Liver (tissue), 9 donors: ENCODE measurements around the gene SERINC1. TPM values are rescaled to one million over a fixed set of nuclear protein-coding genes. Genes with fewer than 3 reads are reported as not detected.

Experiments
- DNase-seq: peaks from one replicate; pipeline ENCODE4 v3.0.0-alpha.2; 2017; ENCODE audit warnings: low spot score
- H3K27ac ChIP-seq, 2 donors: one replicate each; pipeline ENCODE4 v1.7.0; 2013; ENCODE audit warnings: inconsistent platforms in 2 of 2, low read length in 2 of 2, control low read depth in 1 of 2, low read depth in 1 of 2, mild to moderate bottlenecking in 1 of 2
- H3K27me3 ChIP-seq, 4 donors: one replicate each; pipeline versions ENCODE4 v1.6.1 to v1.7.0; 2013; ENCODE audit warnings: low read length in 3 of 4, inconsistent platforms in 1 of 4, mild to moderate bottlenecking in 1 of 4, moderate library complexity in 1 of 4; ENCODE audit not compliant: control insufficient read depth in 4 of 4, insufficient read depth in 4 of 4
- H3K36me3 ChIP-seq, 4 donors: one replicate each; pipeline versions ENCODE4 v1.6.1 to v1.7.0; 2013; ENCODE audit warnings: low read length in 3 of 4, mild to moderate bottlenecking in 3 of 4, low read depth in 1 of 4, moderate library complexity in 1 of 4; ENCODE audit not compliant: control insufficient read depth in 4 of 4, insufficient read depth in 3 of 4
- H3K4me1 ChIP-seq, 4 donors: one replicate each; pipeline versions ENCODE4 v1.6.1 to v1.7.0; 2013; ENCODE audit warnings: low read length in 3 of 4, mild to moderate bottlenecking in 3 of 4, moderate library complexity in 1 of 4; ENCODE audit not compliant: control insufficient read depth in 4 of 4, insufficient read depth in 4 of 4
- H3K4me3 ChIP-seq, 3 donors: one replicate each; pipeline versions ENCODE4 v1.6.1 to v1.7.0; 2013; ENCODE audit warnings: low read length in 3 of 3, control low read depth in 1 of 3, low read depth in 1 of 3, mild to moderate bottlenecking in 1 of 3
- H3K9ac ChIP-seq, 2 donors: one replicate each; pipeline ENCODE4 v1.7.0; 2013; ENCODE audit warnings: low read length in 2 of 2, mild to moderate bottlenecking in 2 of 2, moderate library complexity in 2 of 2, control low read depth in 1 of 2, low read depth in 1 of 2
- H3K9me3 ChIP-seq, 4 donors: one replicate each; pipeline versions ENCODE4 v1.6.1 to v1.7.0; 2013; ENCODE audit warnings: low read length in 3 of 4; ENCODE audit not compliant: control insufficient read depth in 4 of 4
- ATF3 ChIP-seq: IDR thresholded peaks from 2 replicates; pipeline ENCODE4 v1.6.1; 2016; ENCODE audit warnings: antibody characterized with exemption
- CTCF ChIP-seq: fragments of 150-350 bp; IDR thresholded peaks from 2 replicates; pipeline ENCODE4 v1.5.1; 2017; ENCODE audit warnings: improper control_type of control experiment, low read depth, low read length; ENCODE audit not compliant: missing input control
- EGR1 ChIP-seq, 2 donors: IDR thresholded peaks; 2 replicates each; pipeline ENCODE4 v1.6.1; 2016 to 2018; ENCODE audit warnings: antibody characterized with exemption in 2 of 2, low read depth in 2 of 2
- FOXA1 ChIP-seq: IDR thresholded peaks from 2 replicates; pipeline ENCODE4 v1.6.1; 2016; ENCODE audit warnings: antibody characterized with exemption
- FOXA2 ChIP-seq: IDR thresholded peaks from 2 replicates; pipeline ENCODE4 v1.6.1; 2016; ENCODE audit warnings: antibody characterized with exemption
- GABPA ChIP-seq, 2 donors: IDR thresholded peaks in 1 of 2; conservative IDR thresholded peaks in 1 of 2; 2 replicates each; pipeline ENCODE4 v1.6.1; 2016; ENCODE audit warnings: antibody characterized with exemption in 2 of 2, mild to moderate bottlenecking in 1 of 2, moderate library complexity in 1 of 2
- HNF4A ChIP-seq, 2 donors: conservative IDR thresholded peaks; 2 replicates each; pipeline ENCODE4 v1.6.1; 2016; ENCODE audit warnings: antibody characterized with exemption in 2 of 2, mild to moderate bottlenecking in 2 of 2
- HNF4G ChIP-seq: IDR thresholded peaks from 2 replicates; pipeline ENCODE4 v1.6.1; 2016; ENCODE audit warnings: antibody characterized with exemption
- JUND ChIP-seq, 2 donors: IDR thresholded peaks; 2 replicates each; pipeline ENCODE4 v1.6.1; 2016; ENCODE audit warnings: antibody characterized with exemption in 2 of 2
- NR2F2 ChIP-seq: IDR thresholded peaks from 2 replicates; pipeline ENCODE4 v1.6.1; 2016; ENCODE audit warnings: antibody characterized with exemption
- RAD21 ChIP-seq, 2 donors: IDR thresholded peaks; 2 replicates each; pipeline ENCODE4 v1.6.1; 2016; ENCODE audit warnings: antibody characterized with exemption in 2 of 2, mild to moderate bottlenecking in 2 of 2
- REST ChIP-seq: IDR thresholded peaks from 2 replicates; pipeline ENCODE4 v1.6.1; 2016; ENCODE audit warnings: antibody characterized with exemption, mild to moderate bottlenecking
- RXRA ChIP-seq, 2 donors: IDR thresholded peaks; 2 replicates each; pipeline ENCODE4 v1.6.1; 2017 to 2018; ENCODE audit warnings: antibody characterized with exemption in 2 of 2, mild to moderate bottlenecking in 1 of 2
- SP1 ChIP-seq: IDR thresholded peaks from 2 replicates; pipeline ENCODE4 v1.6.1; 2018; ENCODE audit warnings: antibody characterized with exemption, mild to moderate bottlenecking
- TAF1 ChIP-seq: conservative IDR thresholded peaks from 2 replicates; pipeline ENCODE4 v1.6.1; 2016; ENCODE audit warnings: antibody characterized with exemption, mild to moderate bottlenecking
- YY1 ChIP-seq: IDR thresholded peaks from 2 replicates; pipeline ENCODE4 v1.6.1; 2016; ENCODE audit warnings: antibody characterized with exemption, mild to moderate bottlenecking
- WGBS: extraction: QIAGEN DNeasy Blood & Tissue Kit; methylation state at CpG from one replicate; pipeline ENCODE4 v1.1.7; 2013; 5-methylcytosine and 5-hydroxymethylcytosine counted together
- polyA plus RNA-seq, 2 donors: library from polyadenylated mRNA; stranded (reverse) in 1 of 2; unstranded in 1 of 2; fragments of 200-250 nt in 1 of 2; fragments of >200 nt in 1 of 2; fragmentation: Nextera tagmentation in 1 of 2; extraction: Ambion mirVana in 1 of 2; gene quantifications; one replicate each; pipeline versions ENCODE4 v1.2.1 to v1.2.3, GENCODE V29; 2013 to 2015
- total RNA-seq, 2 donors: library from RNA; depleted of rRNA; stranded (reverse); fragments of >200 nt; gene quantifications; one replicate each; pipeline ENCODE4 v1.2.3, GENCODE V29; 2014
- TF ChIP-seq, protein P1 (sequence below): IDR thresholded peaks from 2 replicates; pipeline ENCODE4 v1.6.1; 2016; ENCODE audit warnings: antibody characterized with exemption
- TF ChIP-seq, protein P2 (sequence below): IDR thresholded peaks from 2 replicates; pipeline ENCODE4 v1.6.1; 2016; ENCODE audit warnings: antibody characterized with exemption
- donor health status: healthy.
- donor health status: healthy.
- donor health status: healthy.
- donor health status: healthy.
- donor health status: healthy.

The SERINC1 gene
- total and polyA plus RNA-seq, 4 donors, result 79.8 to 139 (median 113) TPM

GRCh38 chr6:122423734-122424133 lies 47.9 kb downstream of the SERINC1 start:
- DNase-seq, result no peak
- H3K4me3 ChIP-seq, result no peak overlapping the region
- WGBS, result 94% methylated on average over 1 of the region's 1 CpG
- no peak overlapping the region for H3K27ac ChIP-seq
- TF ChIP-seq ATF3, result no peak
- TF ChIP-seq, protein P1, sequence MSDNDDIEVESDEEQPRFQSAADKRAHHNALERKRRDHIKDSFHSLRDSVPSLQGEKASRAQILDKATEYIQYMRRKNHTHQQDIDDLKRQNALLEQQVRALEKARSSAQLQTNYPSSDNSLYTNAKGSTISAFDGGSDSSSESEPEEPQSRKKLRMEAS, result no peak
- TF ChIP-seq SP1, result no peak
- TF ChIP-seq HNF4G, result no peak
- no peak for TF ChIP-seq YY1
- TF ChIP-seq, protein P2, sequence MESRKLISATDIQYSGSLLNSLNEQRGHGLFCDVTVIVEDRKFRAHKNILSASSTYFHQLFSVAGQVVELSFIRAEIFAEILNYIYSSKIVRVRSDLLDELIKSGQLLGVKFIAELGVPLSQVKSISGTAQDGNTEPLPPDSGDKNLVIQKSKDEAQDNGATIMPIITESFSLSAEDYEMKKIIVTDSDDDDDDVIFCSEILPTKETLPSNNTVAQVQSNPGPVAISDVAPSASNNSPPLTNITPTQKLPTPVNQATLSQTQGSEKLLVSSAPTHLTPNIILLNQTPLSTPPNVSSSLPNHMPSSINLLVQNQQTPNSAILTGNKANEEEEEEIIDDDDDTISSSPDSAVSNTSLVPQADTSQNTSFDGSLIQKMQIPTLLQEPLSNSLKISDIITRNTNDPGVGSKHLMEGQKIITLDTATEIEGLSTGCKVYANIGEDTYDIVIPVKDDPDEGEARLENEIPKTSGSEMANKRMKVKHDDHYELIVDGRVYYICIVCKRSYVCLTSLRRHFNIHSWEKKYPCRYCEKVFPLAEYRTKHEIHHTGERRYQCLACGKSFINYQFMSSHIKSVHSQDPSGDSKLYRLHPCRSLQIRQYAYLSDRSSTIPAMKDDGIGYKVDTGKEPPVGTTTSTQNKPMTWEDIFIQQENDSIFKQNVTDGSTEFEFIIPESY, result no peak
- TF ChIP-seq HNF4A (conservative IDR thresholded peaks at IDR 0.05), result no peak
- TF ChIP-seq FOXA1, result no peak
- TF ChIP-seq RXRA (IDR thresholded peaks at IDR 0.05), result no peak
- TF ChIP-seq EGR1 (IDR thresholded peaks at IDR 0.05; ENCODE audit: low read depth in 2 of 2), result no peak
- no peak for TF ChIP-seq RAD21 (IDR thresholded peaks at IDR 0.05)
- TF ChIP-seq NR2F2, result no peak
- TF ChIP-seq FOXA2, result no peak
- no peak for TF ChIP-seq JUND (IDR thresholded peaks at IDR 0.05)
- no peak for TF ChIP-seq TAF1
- no peak for TF ChIP-seq GABPA (IDR thresholded peaks at IDR 0.05 in 1 of 2, conservative IDR thresholded peaks at IDR 0.05 in 1 of 2)
- no peak for TF ChIP-seq CTCF
- no peak for TF ChIP-seq REST
- H3K9me3 ChIP-seq, result no peaks in the 10 kb centered on the region
- no peaks in the 10 kb centered on the region for H3K4me1 ChIP-seq
- H3K9ac ChIP-seq, result no peak overlapping the region
- no peaks in the 10 kb centered on the region for H3K27me3 ChIP-seq
- H3K36me3 ChIP-seq, result peaks cover 2 to 28% (median 9%) of the 10 kb centered on the region in 4 donors
